Heart right ventricle (tissue), 16 donors: ENCODE results near the gene DSPP. TPM values are rescaled to one million over a fixed set of nuclear protein-coding genes. Genes with fewer than 3 reads are reported as not detected.
A peak's percentile ranks its signal among the peaks of the same experiment; 100 is the strongest.

Experiments used
- ATAC-seq, 8 donors: fragments of 200-7000 bp; cut with Tn5 transposase; one replicate each; pipeline ENCODE4 v1.9.1; 2020; ENCODE audit warnings: mild to moderate bottlenecking in 8 of 8, moderate library complexity in 8 of 8, moderate number of reproducible peaks in 1 of 8
- DNase-seq, 2 donors: peaks; one replicate each; pipeline ENCODE4 v3.0.0-alpha.2; 2020
- H3K27ac ChIP-seq, 10 donors: fragments of 200-600 bp; sonication (generic) in 2 of 10; one replicate each; pipeline versions ENCODE4 v1.5.0 to v1.8.0; 2020 to 2022; ENCODE audit warnings: mild to moderate bottlenecking in 3 of 10
- H3K27me3 ChIP-seq, 7 donors: fragments of 200-600 bp; one replicate each; pipeline ENCODE4 v1.8.0; 2021 to 2022; ENCODE audit warnings: mild to moderate bottlenecking in 2 of 7
- H3K36me3 ChIP-seq, 9 donors: fragments of 200-600 bp; sonication (generic) in 1 of 9; one replicate each; pipeline versions ENCODE4 v1.5.0 to v1.8.0; 2020 to 2022; ENCODE audit warnings: mild to moderate bottlenecking in 2 of 9
- H3K4me1 ChIP-seq, 9 donors: fragments of 200-600 bp; sonication (generic) in 1 of 9; one replicate each; pipeline versions ENCODE4 v1.5.0 to v1.8.0; 2020 to 2022; ENCODE audit warnings: mild to moderate bottlenecking in 4 of 9
- H3K4me3 ChIP-seq, 10 donors: fragments of 200-600 bp; sonication (generic) in 2 of 10; one replicate each; pipeline versions ENCODE4 v1.5.0 to v1.8.0; 2020 to 2022; ENCODE audit warnings: mild to moderate bottlenecking in 7 of 10, moderate library complexity in 2 of 10
- H3K9me3 ChIP-seq, 11 donors: fragments of 200-600 bp in 10 of 11; sonication (generic) in 2 of 11; one replicate each; pipeline versions ENCODE4 v1.5.0 to v1.8.0; 2013 to 2022; ENCODE audit warnings: mild to moderate bottlenecking in 2 of 11, control low read depth in 1 of 11, moderate library complexity in 1 of 11
- WGBS, 2 donors: extraction: QIAGEN DNeasy Blood & Tissue Kit; methylation state at CpG; one replicate each; pipeline ENCODE4 v1.1.7; 2013; ENCODE audit warnings: inconsistent platforms in 1 of 2; 5-methylcytosine and 5-hydroxymethylcytosine counted together
- intact Hi-C, 10 donors: fragments of 100-400 bp; cut with DNase I; formaldehyde crosslinking; loops; one replicate each; pipeline versions ENCODE4 v1.11.1 to v1.14.2; 2022
- polyA plus RNA-seq, 2 donors: library from polyadenylated mRNA; stranded (reverse); fragments of 200-250 nt; gene quantifications; one replicate each; pipeline ENCODE4 v1.2.3, GENCODE V29; 2013
- total RNA-seq, 10 donors: library from RNA; stranded (reverse); fragmentation: NEBNext Ultra II Directional in 3 of 10; extraction: Animal tissue kit (Norgen Biotek cat#: 25700) in 3 of 10; gene quantifications; one replicate each; pipeline versions ENCODE4 v1.2.1 to v1.2.4, GENCODE V29; 2021 to 2023
- TF ChIP-seq, protein P1 (sequence below), 9 donors: fragments of 200-600 bp; sonication (generic) in 2 of 9; IDR thresholded peaks; one replicate each; pipeline versions ENCODE4 v1.5.0 to v1.8.0; 2021 to 2022; ENCODE audit warnings: antibody characterized with exemption in 9 of 9, mild to moderate bottlenecking in 5 of 9, moderate library complexity in 1 of 9
- donor health status: Arrhythmogenic right ventricular cardiomyopathy.
- donor health status: ischemic (EF 13 %, LVEDD 7.1; RV severe dilation, severe dysfunction).
- donor health status: healthy with polysubstance abuse.
- donor health status: DM: no; HTN: yes; CAD: no.
- donor health status: DM: no; HTN: no; CAD: no.
- donor health status: ischemic (EF 25% LVEDD 6.9; RV normal size, moderate dysfunction).
- donor health status: ischemic (EF 25% LVEDD 5.7; RV mildly dilated, moderate dysfunction).
- donor health status: healthy.
- donor health status: DM: yes; HTN: yes; CAD: no.
- donor health status: Ischemic cardiomyopathy.
- donor health status: ischemic (EF 35%, LVEDD 5.7; RV mildly dilated, moderate dysfunction).
- donor health status: nonischemic (EF 11% LVEDD 7.7; RV severe dilation, severe dysfunction).
- donor health status: DM: yes; HTN: yes; CAD: no.
- donor health status: PGD.
- donor health status: ischemic (EF 29% LVEDD 5.4; RV normal size, mild dysfunction).
- donor health status: nonischemic (EF 23%, LVEDD 6.1; RV moderate dilation, normal function).

DSPP gene
- total and polyA plus RNA-seq, 12 donors = not detected

DNA sequence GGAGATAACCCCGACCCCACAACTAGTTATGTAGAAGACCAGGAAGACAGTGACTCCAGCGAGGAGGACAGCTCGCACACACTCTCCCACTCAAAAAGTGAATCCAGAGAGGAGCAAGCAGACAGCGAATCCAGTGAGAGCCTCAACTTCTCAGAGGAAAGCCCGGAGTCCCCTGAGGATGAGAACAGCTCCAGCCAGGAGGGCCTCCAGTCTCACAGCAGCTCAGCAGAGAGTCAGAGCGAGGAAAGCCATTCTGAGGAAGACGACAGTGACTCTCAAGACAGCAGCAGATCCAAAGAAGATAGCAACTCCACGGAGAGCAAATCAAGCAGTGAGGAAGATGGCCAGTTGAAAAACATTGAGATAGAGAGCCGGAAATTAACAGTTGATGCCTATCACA is 54.5 kb downstream of the DSPP start:
- Histone ChIP-seq H3K4me3 (no peak overlapping the region), H3K9me3 (no peaks in the 10 kb centered on the region), H3K27me3 (no peaks in the 10 kb centered on the region), H3K4me1 (peaks cover 0 to 13% (median 0%) of the 10 kb centered on the region in 9 donors), H3K36me3 (no peaks in the 10 kb centered on the region), H3K27ac (no peak overlapping the region)
- ATAC-seq (peak in 3 of 8 donors; percentile 15 to 54 (median 49)), DNase-seq (peak in 1 of 2 donors; percentile 22)
- WGBS, 2 donors = 68 to 72% methylated on average over 9 of the region's 9 CpGs
- intact Hi-C loops = loop anchor here in 3 of 10 donors (5.0 to 10.0 kb wide), 2 partner anchors 108 to 116 kb away; no protein-coding TSS in a partner anchor
- TF ChIP-seq, protein P1, sequence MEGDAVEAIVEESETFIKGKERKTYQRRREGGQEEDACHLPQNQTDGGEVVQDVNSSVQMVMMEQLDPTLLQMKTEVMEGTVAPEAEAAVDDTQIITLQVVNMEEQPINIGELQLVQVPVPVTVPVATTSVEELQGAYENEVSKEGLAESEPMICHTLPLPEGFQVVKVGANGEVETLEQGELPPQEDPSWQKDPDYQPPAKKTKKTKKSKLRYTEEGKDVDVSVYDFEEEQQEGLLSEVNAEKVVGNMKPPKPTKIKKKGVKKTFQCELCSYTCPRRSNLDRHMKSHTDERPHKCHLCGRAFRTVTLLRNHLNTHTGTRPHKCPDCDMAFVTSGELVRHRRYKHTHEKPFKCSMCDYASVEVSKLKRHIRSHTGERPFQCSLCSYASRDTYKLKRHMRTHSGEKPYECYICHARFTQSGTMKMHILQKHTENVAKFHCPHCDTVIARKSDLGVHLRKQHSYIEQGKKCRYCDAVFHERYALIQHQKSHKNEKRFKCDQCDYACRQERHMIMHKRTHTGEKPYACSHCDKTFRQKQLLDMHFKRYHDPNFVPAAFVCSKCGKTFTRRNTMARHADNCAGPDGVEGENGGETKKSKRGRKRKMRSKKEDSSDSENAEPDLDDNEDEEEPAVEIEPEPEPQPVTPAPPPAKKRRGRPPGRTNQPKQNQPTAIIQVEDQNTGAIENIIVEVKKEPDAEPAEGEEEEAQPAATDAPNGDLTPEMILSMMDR (IDR thresholded peaks at IDR 0.05) = no peak

Other genes with a start within 250 kb of the DSPP start
- gene HSD17B11, start 217.3 kb upstream of the DSPP start, total RNA-seq = 10 to 100 TPM in 6 of 10 donors, 1 to 10 TPM in 4; 4.6 to 24.1 (median 11.9) TPM
- 10 to 100 TPM; 24.1 to 25.4 TPM for gene HSD17B11, start 217.3 kb upstream of the DSPP start, polyA plus RNA-seq
- gene NUDT9, start 186.0 kb upstream of the DSPP start, total RNA-seq = 10 to 100 TPM; 24.1 to 33.0 (median 27.7) TPM
- gene NUDT9, start 186.0 kb upstream of the DSPP start, polyA plus RNA-seq = 10 to 100 TPM; 48.4 to 56.0 TPM
- gene SPARCL1, start 79.2 kb upstream of the DSPP start, total RNA-seq = 100 to 1,000 TPM; 131 to 494 (median 232) TPM
- 100 to 1,000 TPM; 179 to 553 TPM for gene SPARCL1, start 79.2 kb upstream of the DSPP start, polyA plus RNA-seq
- gene DMP1, start 41.8 kb downstream of the DSPP start, total RNA-seq = not detected
- gene DMP1, start 41.8 kb downstream of the DSPP start, polyA plus RNA-seq = not detected
- under 1 TPM in 1 of 10 donors, not detected in 9; 0.16 TPM for gene IBSP, start 191.0 kb downstream of the DSPP start, total RNA-seq
- gene IBSP, start 191.0 kb downstream of the DSPP start, polyA plus RNA-seq = not detected
- gene MEPE, start 224.4 kb downstream of the DSPP start, total RNA-seq = not detected
- gene MEPE, start 224.4 kb downstream of the DSPP start, polyA plus RNA-seq = not detected